DMS114 treated with DMSO at 0.1 percent for 48 hours (cell line): ENCODE measurements around the gene ITGB6.
"Not testable (repeated sequence)": the region's sequence is repeated elsewhere in the genome, so short reads cannot be mapped to it uniquely, and the experiment has no call there.

ENCODE experiments used
- DNase-seq: peaks from one replicate; lab custom pipeline; 2025; ENCODE audit not compliant: unreplicated experiment; lab: John Stamatoyannopoulos, UW

Gene ITGB6

DNA sequence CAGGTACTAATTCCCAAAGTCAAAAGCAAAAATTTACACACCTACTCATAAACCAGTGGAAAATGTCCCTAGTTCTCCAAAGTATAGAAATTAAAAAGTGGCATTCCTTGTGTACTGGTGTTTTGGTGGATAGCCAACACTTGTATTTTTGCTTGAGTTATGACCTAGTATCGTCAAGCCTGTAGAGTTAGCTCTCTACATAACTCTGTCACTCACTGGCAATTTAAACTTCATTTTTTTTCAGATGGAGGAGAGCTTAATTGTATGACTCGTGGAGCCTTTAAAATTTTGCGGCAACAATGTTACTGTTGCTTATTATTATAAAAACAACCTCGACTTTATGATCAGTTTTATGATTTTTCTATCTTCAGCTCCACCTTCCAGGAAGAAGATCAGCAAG lies 58.7 kb downstream of the ITGB6 start:
- no peak for DNase-seq

DNA sequence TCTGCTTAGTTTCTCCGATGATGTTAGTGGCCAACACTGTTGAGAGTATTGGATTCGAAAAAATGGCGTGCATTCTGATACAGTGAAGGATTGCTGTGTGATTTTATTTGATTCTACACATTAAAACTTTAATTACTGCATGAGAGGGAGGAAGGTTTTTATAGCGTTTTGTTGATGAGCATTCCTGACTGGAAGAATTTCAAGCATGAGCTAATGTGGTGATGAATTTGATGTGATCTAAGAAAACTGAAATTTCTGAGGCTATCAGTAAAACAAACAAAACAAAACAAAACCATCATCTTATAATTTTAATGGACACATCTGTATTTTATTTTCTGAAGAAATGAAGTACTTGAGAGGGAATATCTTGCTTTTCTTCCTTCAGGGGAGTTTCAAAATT lies 59.6 kb downstream of the ITGB6 start:
- no peak for DNase-seq

DNA sequence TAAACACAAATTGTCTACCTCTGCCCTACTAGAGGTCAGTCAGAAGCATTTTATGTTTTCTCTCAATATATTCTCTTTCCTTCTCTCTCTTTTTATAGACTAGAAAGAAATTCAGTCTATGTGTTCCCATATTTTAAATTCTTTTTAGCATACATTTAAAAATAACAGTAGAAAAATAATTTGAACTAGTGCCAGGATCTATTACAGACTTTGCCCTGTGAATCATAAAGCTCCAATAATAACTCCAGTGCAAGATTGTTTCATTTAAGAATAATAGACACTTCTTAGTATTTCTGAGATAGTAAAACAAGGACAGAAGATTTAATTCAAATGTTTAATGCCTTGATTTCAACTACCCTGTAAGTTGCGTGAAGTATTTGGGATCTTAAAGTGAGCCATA lies 60.1 kb downstream of the ITGB6 start:
- DNase-seq: no peak

DNA sequence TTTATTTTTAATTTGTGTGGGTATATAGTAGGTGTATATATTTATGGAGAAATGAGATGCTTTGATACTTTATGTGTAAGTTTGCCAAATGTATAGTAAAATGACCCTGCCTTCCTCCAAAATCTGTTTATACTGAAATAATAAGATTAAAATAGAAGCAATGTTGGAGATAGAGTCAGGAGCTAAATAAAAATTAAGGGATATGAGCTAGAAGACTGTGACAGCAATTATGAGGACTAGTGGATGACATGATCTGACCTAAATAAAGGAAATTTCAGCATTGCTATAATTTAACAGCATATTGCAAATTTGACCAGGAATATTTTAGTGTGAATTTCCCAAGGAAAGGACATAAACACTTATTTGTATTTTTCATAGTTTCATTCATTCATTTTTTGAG lies 60.7 kb downstream of the ITGB6 start:
- DNase-seq: no peak

DNA sequence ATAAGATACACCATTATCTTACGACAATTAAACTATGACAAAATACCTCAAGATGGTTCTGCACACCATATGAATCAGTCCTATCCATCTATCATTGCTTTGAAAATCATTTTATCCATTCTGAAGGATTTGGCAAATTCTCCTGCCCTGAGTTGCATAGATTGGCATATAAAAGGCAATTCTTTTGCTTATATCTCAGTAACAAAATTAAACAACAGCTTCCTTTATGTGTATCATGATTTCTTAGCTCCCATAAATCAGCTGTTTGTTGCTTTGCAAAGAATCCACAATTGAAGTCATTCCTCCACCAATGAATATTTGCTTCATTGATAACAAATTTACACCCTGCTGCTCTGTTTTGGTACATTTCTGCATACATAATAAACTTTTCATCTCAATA lies 61.7 kb downstream of the ITGB6 start:
- no peak for DNase-seq

DNA sequence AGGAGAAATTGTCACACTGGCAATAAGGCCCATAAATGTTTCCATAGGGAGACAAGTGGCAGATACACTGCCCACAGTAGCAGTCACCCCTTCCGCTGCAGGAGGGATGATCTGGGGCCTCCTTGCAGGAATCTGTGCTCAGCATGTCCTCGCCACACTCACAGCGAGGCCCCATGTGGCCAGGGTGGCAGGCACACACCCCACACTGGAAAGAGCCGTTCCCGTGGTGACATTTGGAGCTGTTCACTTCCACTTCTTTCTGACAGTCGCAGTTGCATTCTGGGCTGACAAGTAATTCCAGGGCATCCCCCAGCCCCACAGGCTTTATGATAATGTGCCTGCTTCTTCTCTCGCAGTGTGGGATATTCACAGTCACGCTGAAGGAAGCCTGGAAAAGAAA lies 62.6 kb downstream of the ITGB6 start:
- no peak for DNase-seq

DNA sequence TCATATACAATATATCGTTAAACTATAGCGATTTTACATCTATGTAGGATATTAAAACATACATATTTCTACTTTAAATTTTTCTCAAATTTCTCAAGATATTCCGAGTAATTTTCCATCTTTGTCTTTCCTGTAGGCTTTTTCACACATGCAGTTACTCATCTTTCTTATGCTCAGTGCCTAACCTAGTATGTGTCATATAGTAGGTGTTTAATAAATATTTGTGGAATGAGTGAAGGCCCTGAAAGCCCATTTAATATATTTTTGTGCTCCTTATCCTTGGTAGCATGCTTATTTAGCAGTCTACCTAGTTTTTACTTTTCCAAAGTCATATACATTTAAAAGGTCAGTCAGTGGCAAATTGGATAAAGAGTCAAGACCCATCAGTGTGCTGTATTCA lies 67.3 kb downstream of the ITGB6 start:
- no peak for DNase-seq

DNA sequence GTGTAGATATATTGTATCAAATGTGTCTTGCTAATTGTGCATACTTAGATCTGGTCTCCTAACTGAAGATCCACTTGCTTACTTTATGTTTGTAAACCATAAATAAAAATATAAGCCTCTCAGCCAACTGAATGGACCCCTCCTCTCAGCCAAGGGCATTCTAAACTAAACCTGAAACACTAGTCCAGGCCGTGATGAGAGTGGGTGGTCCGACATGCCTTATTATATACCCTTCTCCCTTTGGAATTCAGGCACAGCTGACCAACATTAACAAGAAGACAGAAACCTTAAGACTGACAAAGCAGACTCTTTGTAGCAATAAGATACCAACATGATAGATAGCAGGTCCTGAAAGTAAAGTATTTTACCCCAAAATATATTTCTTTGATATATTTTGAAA lies 73.3 kb downstream of the ITGB6 start:
- DNase-seq: no peak

DNA sequence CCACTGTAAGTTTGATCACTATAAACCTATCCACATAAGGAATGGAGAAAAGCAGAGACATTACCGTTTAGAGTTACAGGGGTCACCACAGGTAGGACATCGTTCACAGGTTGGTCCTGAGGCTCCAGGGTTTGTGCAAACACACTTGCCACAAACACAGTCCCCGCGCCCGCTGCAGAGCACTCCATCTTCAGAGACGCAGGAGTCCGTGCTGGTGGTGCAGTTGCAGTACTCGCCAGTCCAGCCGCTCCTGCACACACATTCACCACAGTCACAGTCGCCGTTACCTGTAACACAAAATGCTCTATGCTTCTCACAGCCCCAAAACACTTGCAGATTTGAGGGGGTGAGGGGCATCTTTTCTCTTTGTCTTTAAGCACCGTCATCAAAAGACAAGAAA lies 73.8 kb downstream of the ITGB6 start:
- no peak for DNase-seq

DNA sequence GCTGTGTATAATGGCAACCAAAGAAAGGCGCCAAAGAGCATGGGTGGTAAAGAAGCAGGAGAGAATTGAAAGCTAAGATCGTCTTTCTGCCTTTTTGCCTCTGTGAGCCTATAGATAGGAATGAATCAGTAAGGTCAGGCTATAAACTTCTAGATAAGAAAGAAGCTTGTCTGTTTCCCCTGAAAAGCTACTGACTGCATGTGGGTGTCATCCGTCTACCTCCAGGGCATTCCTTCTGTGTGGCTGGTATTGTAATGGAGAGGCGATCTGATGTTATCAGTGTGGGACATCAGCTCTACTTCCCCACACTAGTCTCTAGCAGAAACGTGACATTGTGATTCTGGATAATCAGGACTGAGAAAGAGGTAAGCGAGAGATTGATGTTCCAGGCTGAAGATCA lies 74.2 kb downstream of the ITGB6 start:
- no peak for DNase-seq

DNA sequence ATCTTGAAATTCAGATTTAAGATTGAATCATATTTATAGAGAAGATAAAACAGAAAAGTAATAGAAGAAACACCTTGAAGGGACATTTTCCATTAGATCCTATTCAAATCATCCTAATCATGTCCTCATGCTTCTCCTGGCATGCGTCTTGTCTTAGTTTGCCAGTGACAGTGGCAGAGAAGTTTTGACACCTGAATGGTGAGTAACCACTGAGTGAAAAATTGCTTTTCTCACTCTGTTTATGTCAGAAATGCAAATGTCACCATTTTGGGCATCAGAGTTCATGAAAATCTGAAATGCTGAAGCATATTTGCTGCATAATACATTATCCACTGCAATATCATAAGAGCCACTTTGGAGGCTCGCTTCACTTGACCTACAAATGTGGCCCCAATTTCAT lies 74.7 kb downstream of the ITGB6 start:
- no peak for DNase-seq

DNA sequence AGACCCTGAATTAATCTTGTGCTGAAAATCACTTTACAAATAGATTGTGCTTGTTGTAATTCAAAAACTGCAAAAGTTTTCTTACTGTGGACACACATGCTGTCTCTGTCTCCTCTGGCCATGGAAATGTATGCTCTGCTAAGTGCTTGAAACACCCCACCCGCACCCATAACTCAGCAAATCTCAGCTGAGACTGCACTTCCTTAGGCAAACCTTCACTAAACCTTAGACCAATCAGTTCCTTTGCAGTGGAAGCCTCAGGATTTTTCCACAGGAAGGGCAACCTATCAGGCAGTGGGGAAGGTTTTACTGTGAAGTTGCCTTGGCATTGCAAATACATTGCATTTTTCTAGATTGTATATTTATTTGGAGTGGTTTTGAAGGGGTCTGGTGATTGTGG lies 75.5 kb downstream of the ITGB6 start:
- no peak for DNase-seq

DNA sequence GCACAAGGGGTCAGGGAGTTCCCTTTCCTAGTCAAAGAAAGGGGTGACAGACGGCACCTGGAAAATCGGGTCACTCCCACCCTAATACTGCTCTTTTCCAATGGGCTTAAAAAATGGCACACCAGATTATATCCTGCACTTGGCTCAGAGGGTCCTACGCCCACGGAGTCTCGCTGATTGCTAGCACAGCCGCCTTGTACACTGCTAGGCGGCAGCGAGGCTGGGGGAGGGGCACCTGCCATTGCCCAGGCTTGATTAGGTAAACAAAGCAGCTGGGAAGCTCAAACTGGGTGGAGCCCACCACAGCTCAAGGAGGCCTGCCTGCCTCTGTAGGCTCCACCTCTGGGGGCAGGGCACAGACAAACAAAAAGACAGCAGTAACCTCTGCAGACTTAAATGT lies 85.4 kb downstream of the ITGB6 start:
- DNase-seq: not testable (repeated sequence)

DNA sequence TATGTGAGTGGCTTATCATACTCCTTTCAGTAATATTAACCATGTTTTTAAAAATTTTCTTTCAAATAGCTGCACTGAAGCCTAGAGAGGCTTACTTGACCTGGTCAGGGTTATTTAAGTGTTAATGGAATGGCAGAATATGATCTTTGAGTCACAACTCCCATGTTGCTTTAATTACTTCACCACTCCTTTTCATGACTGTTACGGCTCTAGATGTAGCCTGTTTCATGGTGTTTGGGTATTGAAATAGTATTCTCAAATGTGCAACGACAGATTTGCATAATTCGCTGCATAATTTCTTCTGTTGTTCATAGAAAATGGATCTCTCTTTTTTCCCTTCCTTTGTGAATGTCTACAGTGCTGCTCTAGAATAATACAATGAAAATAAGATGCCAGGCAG lies 86.1 kb downstream of the ITGB6 start:
- DNase-seq: no peak

DNA sequence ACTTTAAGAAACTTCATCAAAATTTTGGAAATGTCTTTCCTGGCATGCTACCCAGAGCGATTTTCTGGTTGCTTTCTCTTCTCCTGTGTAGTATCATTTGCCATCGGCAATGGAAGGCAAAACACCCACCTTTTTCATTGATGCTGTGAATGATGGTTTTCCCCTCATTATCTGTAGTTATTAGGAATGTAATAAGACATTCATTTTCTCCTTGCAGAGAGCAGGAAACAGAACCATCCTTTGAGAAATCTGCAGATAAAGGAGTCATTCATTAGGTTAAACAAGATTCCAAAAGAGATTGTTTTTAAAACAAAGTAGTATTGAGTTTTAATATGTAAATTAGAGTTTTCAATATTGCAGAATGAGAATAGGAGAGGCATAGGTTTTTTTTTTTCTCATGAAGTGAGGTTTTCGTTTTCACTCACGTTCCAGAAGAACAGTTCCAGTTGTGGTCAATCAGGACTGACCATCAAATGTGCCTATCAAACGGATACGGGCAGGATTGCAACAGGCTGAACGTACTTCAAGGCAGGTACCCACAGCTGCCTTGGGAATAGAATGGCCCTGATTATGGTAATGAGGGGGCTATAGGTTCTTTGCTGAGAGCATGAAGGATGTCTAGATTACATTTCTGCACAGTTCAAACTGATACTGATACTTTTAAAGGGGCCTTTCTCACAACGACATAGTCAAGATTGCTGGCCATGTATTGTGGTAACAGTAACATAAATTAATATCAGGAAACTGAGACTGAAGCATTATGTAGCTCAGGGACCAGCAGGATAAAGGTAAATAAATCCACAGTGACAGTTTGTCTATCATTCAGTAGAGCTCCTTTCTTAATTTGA lies 87.9 kb downstream of the ITGB6 start:
- no peak for DNase-seq

DNA sequence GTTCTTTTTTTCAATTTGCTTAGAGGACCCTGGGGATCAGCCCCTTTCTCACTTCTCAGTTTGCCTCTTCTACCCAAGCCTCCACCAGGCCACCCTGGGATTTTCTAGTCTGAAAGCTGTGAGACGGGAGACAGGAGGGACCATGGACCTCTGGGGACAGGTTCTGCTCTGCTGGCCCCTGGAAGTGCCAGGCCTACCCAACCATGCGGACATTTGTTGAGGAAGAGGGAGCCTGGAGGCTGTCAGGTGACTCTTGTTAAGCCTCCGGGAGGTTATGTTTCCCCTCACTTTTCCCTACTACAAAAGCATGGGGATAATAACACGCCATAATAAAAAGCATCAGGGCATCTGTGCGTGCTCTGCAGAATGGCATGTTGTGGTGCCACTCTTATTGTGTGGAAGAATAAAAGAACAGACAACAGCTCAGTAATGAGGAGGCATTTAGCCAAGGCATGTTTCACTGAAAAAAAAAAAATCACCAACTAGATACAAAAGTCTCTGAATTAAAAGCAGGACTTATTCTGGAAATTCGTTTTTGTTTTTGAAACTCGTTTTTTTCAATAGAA lies 89.3 kb downstream of the ITGB6 start:
- no peak for DNase-seq

DNA sequence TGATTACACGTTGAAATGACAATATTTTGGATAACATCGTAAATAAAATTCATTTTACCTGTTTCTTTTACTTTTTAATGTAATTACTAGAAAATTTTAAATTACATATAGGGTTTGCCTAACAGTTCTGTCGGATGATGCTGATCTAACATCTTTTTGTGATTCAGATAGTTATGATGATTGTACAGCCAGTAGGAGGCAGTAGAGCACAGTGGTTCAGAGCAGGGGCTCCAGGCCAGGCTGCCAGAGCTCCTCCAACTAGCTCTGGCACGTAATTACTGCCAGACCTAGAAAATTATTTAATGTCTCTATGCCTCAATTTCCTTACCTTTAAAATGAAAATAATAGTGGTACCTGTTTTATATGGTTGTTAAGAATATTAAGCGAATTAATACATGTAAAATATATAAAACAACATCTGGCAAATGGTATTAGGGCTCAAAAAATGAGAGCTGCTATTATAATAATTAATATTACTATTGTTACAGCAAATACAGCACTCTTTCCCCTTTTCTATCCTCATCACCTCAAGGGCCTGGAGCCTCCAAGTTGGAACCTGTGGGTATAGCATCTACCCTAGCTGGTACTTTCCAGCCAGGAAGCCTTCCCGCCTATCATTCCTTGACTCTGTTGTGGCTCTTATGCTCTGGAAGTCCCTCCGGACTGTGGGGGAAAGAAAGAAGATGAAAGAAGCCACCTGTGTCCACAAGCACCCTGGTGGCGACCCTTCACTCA lies 90.0 kb downstream of the ITGB6 start:
- DNase-seq: peak; percentile 2

DNA sequence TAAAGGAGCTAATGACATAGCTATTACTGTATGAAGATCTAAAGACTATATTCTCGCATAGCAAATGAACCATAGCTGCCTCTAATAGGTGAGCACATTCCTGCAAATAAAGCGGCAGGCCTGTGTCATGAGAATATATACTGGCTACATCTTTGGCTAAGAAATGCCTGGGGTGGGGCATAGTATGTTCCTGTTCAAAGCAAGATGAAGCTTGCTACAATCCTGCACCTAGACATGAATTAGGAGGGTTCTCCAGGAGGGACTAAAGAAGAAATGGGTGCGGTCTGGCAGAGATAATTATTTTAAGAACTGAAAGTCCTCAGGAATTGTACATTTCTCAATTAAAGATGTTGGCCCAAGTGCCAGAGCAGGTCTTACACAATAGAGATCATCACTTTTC lies 90.8 kb downstream of the ITGB6 start:
- no peak for DNase-seq

DNA sequence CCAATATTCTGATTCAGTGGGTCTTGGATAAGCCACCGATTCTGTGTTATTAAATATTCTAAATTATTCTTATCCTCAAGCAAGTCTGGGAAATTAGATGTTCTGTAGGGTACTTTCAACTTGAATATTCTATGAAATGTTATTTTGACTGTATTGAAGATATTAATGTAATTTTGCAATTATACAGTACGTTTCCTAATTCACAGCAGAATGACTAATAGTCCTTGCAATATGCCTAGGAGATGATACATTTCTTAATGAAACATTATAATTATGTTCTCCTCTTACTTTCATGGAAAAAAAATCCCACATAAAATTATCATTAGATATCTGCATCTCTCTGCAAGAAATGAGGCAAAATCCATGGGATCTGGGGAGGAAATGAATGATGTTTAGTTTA lies 91.4 kb downstream of the ITGB6 start:
- no peak for DNase-seq

DNA sequence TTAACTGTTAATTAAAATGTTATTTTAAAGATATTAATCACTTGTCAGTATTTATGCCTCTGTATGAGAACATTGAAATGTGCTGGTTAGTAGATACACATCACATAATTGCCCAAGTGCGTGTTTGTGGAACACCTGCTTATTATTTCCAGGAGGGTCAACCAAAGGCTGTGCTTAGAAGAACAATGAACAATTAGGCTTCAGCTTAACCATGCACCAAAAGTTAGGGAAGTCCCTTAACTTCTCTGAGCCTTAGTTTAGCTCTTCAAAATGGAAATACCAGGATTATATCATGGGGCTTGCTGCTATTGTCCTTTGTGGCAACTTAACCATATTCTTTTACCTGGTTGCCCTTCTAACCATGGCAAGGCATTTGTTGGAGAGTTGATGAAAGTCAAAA lies 94.7 kb downstream of the ITGB6 start:
- no peak for DNase-seq

DNA sequence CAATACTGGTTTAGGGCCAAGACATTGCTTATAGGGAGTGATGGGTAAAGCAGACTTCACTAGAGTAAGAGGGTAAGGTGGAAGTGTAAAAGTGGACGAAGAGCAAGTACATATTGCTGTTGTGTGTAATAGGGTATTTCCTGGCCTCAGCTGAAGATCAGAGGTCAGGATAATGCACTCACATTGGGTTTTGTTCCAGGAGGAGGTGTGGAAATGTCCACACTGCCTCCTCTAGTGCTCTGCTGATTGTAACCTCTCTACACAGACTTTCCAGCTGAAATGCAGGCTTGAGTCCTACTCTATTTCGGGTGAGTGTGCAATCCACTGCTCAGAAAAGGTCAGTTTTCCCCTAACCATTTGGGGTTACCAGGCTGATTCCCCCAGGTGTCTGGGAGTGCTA lies 96.0 kb downstream of the ITGB6 start:
- no peak for DNase-seq

DNA sequence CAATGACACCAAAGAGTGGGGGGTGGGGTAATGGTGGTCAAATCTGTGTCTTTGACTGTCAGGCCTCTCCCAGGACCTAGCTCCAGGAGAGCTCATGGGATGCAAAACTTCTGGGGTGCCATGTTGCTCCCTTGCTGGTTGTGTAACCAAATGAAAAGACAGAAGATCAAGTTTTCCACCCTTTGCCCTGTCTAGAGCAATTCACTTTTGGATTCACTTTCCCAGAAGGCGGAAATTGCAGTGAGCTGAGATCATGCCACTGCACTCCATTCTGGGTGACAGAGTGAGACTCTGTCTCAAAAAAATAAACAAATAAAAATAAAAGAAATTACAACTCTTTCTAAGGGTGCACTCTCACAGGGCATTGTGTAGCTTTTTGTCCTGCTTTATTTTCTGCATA lies 102.7 kb downstream of the ITGB6 start:
- no peak for DNase-seq
